ENCODE data around the gene BMP8A. TPM values are rescaled to one million over a fixed set of nuclear protein-coding genes. Genes with fewer than 3 reads are reported as not detected.

Gene BMP8A
- total and polyA plus RNA-seq, 10 of the 15 experiments (the other 5 are each of a cell fraction or from before 2014, with no cell fraction given), result not detected

GRCh38 chr1:39509360-39510009, 18.0 kb downstream of the BMP8A start:
- ATAC-seq (peak; percentile 82), DNase-seq (ENCODE audit: low read depth, low spot score) (peak; percentile 54), FAIRE-seq (peak; percentile 80)
- POLR2A ChIA-PET, result no interaction called here
- no peaks in the 10 kb centered on the region for H3K79me2 ChIP-seq (ENCODE audit: control insufficient read depth, insufficient read depth, low read length)
- in situ Hi-C loops (cut with MboI) (no loop called here), intact Hi-C loops (cut with micrococcal nuclease; ENCODE audit: unreplicated experiment) (no loop called here)
- peak overlapping the region; percentile 58 for H3K4me2 ChIP-seq (ENCODE audit: control insufficient read depth, insufficient read depth)
- SMC1A ChIA-PET (ENCODE audit: uncharacterized antibody, unreplicated experiment), result interaction anchor here (0.6 to 1.0 kb wide), 2 partner anchors 17 to 102 kb away, joined by 3 to 5 read pairs; no protein-coding TSS in a partner anchor
- no TSS peak for BruUV-seq (replicated peaks)
- H3K27me3 ChIP-seq (replicated peaks in 1 of 2; ENCODE audit: control insufficient read depth in 2 of 2, insufficient read depth in 2 of 2, low read length in 1 of 2), result no peaks in the 10 kb centered on the region
- H3K4me1 ChIP-seq (ENCODE audit: control insufficient read depth, insufficient read depth, low read length), result peaks cover 18% of the 10 kb centered on the region
- H3K9ac ChIP-seq (ENCODE audit: control insufficient read depth, insufficient read depth, low read length), result peak overlapping the region; percentile 17; the same call in 1 of the 2 replicates
- RAD21 ChIA-PET (ENCODE audit: unreplicated experiment), result interaction anchor here (0.9 kb wide), 1 partner anchor 29 kb away, joined by 4 read pairs; no protein-coding TSS in a partner anchor
- H3K36me3 ChIP-seq (ENCODE audit: control insufficient read depth in 2 of 2, insufficient read depth in 2 of 2, low read length in 1 of 2), result no peaks in the 10 kb centered on the region
- peak overlapping the region; percentile 72 for H3K27ac ChIP-seq (ENCODE audit: control insufficient read depth, insufficient read depth)
- no peaks in the 10 kb centered on the region for H4K20me1 ChIP-seq (ENCODE audit: control insufficient read depth, insufficient read depth)
- under 1% methylated on average over 20 of the region's 22 CpGs for WGBS (ENCODE audit: insufficient coverage, insufficient replicate concordance, low lambda C conversion rate, missing lambda C conversion rate)
- no peak overlapping the region; the same call in 1 of the 2 replicates for H3K4me3 ChIP-seq
- CTCF ChIA-PET, result interaction anchor here (0.9 to 1.3 kb wide), 2 partner anchors 29 to 411 kb away, joined by 4 to 6 read pairs; no protein-coding TSS in a partner anchor
- H3K9me3 ChIP-seq (replicated peaks; ENCODE audit: control insufficient read depth, insufficient read depth, low read length), result no peaks in the 10 kb centered on the region
- peak overlapping the region; percentile 71 for H2AFZ ChIP-seq (ENCODE audit: control insufficient read depth, low read depth, low read length)
- TF ChIP-seq SREBF1 (IDR thresholded peaks at IDR 0.05; ENCODE audit: low read length) (no peak), EZH2 (IDR thresholded peaks at IDR 0.05; ENCODE audit: borderline replicate concordance, control insufficient read depth, low read depth, low read length) (no peak), RELB (IDR thresholded peaks at IDR 0.05; ENCODE audit: low read depth) (0 out of 2 replicates have a peak, but pooled peaks have one; percentile 30), ATF7 (IDR thresholded peaks at IDR 0.05; ENCODE audit: low read depth) (no peak), SMAD5 (IDR thresholded peaks at IDR 0.05; ENCODE audit: low read depth) (no peak), NKRF (conservative IDR thresholded peaks at IDR 0.05) (no peak), MEF2B (IDR thresholded peaks at IDR 0.05; ENCODE audit: partially characterized antibody, poor library complexity, severe bottlenecking) (peak; percentile 38), EED (IDR thresholded peaks at IDR 0.05; ENCODE audit: low read depth) (peak; percentile 69; the same call in 1 of the 2 replicates), YY1 (IDR thresholded peaks at IDR 0.05; ENCODE audit: low read depth, low read length) (no peak), ZNF207 (IDR thresholded peaks at IDR 0.05; ENCODE audit: borderline replicate concordance) (no peak), GATAD2B (conservative IDR thresholded peaks at IDR 0.05; ENCODE audit: low read depth) (peak; percentile 21; the same call in 1 of the 2 replicates), IRF3 (IDR thresholded peaks at IDR 0.05) (no peak), SKIL (IDR thresholded peaks at IDR 0.05; ENCODE audit: low read depth, poor library complexity, severe bottlenecking) (peak; percentile 21), EP300 (IDR thresholded peaks at IDR 0.05; ENCODE audit: borderline replicate concordance in 1 of 2, control insufficient read depth in 1 of 2, low read depth in 2 of 2, low read length in 2 of 2) (0 out of 4 replicates have a peak, but pooled peaks of 1 of the 2 experiments have one; percentile 27), RAD51 (IDR thresholded peaks at IDR 0.05) (no peak), TCF12 (IDR thresholded peaks at IDR 0.05; ENCODE audit: low read depth, low read length) (peak; percentile 86; the same call in 1 of the 2 replicates)

All from GM12878 (cell line).